OCI-LY7 (cell line): ENCODE data around the gene DPEP2. TPM values are rescaled to one million over a fixed set of nuclear protein-coding genes. Genes with fewer than 3 reads are reported as not detected.
"Not testable (repeated sequence)": the region's sequence is repeated elsewhere in the genome, so short reads cannot be mapped to it uniquely, and the experiment has no call there.

Experiments
- BruUV-seq: library from RNA; stranded (reverse); fragments of 400-500 nt; replicated peaks from 2 replicates; lab custom pipeline; 2021; lab: Mats Ljungman, UMichigan
- CTCF ChIA-PET: fragments of 300-600 bp; sonication (Branson Sonifier 250); formaldehyde crosslinking; loops from one replicate; lab custom pipeline; 2022; ENCODE audit warnings: antibody characterized with exemption; ENCODE audit not compliant: unreplicated experiment; lab: Charles Lee
- POLR2A ChIA-PET: fragments of 300-600 bp; sonication (Branson Sonifier 250); formaldehyde crosslinking; loops from one replicate; lab custom pipeline; 2022; ENCODE audit warnings: antibody characterized with exemption; lab: Charles Lee
- DNase-seq: peaks from one replicate; pipeline ENCODE4 v3.0.0-alpha.2; 2015; ENCODE audit warnings: low spot score
- H2AFZ ChIP-seq: fragments of 200-600 bp; sonication (generic), shearing (Covaris generic); 2 replicates; pipeline ENCODE4 v1.6.1; 2014; ENCODE audit warnings: mild to moderate bottlenecking, antibody characterized with exemption, low read length, moderate library complexity
- H3K27ac ChIP-seq: fragments of 200-600 bp; sonication (generic); 2 replicates; pipeline ENCODE4 v1.5.1; 2014; ENCODE audit warnings: mixed run types, low read depth, mild to moderate bottlenecking, moderate library complexity, low read length, inconsistent platforms; ENCODE audit not compliant: poor library complexity, severe bottlenecking
- H3K36me3 ChIP-seq: fragments of 200-600 bp; sonication (generic); 2 replicates; pipeline ENCODE4 v1.6.1; 2014; ENCODE audit warnings: mild to moderate bottlenecking, antibody characterized with exemption, low read length, moderate library complexity, mixed read lengths; ENCODE audit not compliant: insufficient read depth
- H3K4me1 ChIP-seq: fragments of 200-600 bp; sonication (generic); 2 replicates; pipeline ENCODE4 v1.5.1; 2014; ENCODE audit warnings: mild to moderate bottlenecking, low read length; ENCODE audit not compliant: insufficient read depth, poor library complexity, severe bottlenecking
- H3K4me2 ChIP-seq: fragments of 200-600 bp; sonication (generic); 2 replicates; pipeline ENCODE4 v1.6.1; 2014; ENCODE audit warnings: mild to moderate bottlenecking, low read length
- H3K4me3 ChIP-seq: fragments of 200-600 bp; sonication (generic); 2 replicates; pipeline ENCODE4 v1.5.1; 2014; ENCODE audit warnings: mild to moderate bottlenecking, low read depth, low read length; ENCODE audit not compliant: poor library complexity, severe bottlenecking
- H3K79me2 ChIP-seq: fragments of 200-600 bp; sonication (generic); 2 replicates; pipeline ENCODE4 v1.6.1; 2016; ENCODE audit warnings: low read depth, mild to moderate bottlenecking, low read length, moderate library complexity, mixed read lengths; ENCODE audit not compliant: insufficient read depth
- H3K9me2 ChIP-seq: fragments of 200-600 bp; sonication (generic); 2 replicates; pipeline ENCODE4 v1.6.1; 2016; ENCODE audit warnings: mild to moderate bottlenecking, low read length, mixed read lengths; ENCODE audit not compliant: insufficient read depth
- H3K9me3 ChIP-seq: fragments of 200-600 bp; sonication (generic); 2 replicates; pipeline ENCODE4 v1.6.1; 2014; ENCODE audit warnings: mild to moderate bottlenecking, mixed run types, low read length, mixed read lengths
- H4K20me1 ChIP-seq: fragments of 200-600 bp; sonication (generic); 2 replicates; pipeline ENCODE4 v1.6.1; 2014; ENCODE audit warnings: mild to moderate bottlenecking, antibody characterized with exemption, low read length, moderate library complexity, mixed read lengths; ENCODE audit not compliant: insufficient read depth
- EZH2phosphoT487 ChIP-seq: fragments of 200-600 bp; sonication (generic); IDR thresholded peaks from 2 replicates; pipeline ENCODE4 v1.6.1; 2018; ENCODE audit warnings: low read depth, borderline replicate concordance, mild to moderate bottlenecking, mixed run types, antibody characterized with exemption, low read length, moderate library complexity, mixed read lengths
- intact Hi-C: fragments of 100-400 bp; cut with micrococcal nuclease; formaldehyde crosslinking; loops from one replicate; pipeline ENCODE4 v1.10.0; 2022; ENCODE audit not compliant: unreplicated experiment
- total RNA-seq, 2 experiments: library from RNA; depleted of rRNA in 1 of 2; stranded (reverse); fragments of >200 nt in 1 of 2; shearing (Covaris generic) in 1 of 2; gene quantifications; 2 replicates each; pipeline ENCODE4 v1.2.3, GENCODE V29; 2014 to 2022
- TF ChIP-seq, protein P1 (sequence below): fragments of 200-600 bp; sonication (generic); conservative IDR thresholded peaks from 2 replicates; pipeline ENCODE4 v1.5.1; 2014; ENCODE audit warnings: mild to moderate bottlenecking, antibody characterized with exemption, low read length, moderate library complexity, mixed read lengths

DPEP2 gene
- total RNA-seq, 2 experiments from 2014 or later, result 0.22 to 0.23 TPM

DNA sequence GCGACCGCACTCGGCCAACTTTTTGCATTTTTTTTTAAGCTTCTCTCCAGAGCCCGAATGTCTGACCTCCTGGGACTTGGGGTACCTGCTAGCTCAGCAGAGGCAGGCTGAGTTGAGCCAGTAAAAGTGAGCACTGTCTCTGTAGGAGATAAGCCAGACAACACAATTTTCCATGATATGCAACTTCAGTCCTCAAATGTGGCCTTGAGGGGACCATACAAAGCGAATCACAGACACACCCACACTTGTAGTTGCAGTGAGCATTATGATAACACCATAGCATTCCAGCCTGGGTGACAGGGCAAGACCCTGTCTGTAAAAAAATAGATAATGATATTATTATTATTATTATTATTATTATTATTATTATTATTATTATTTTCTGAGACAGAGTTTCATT is 2.6 kb downstream of the DPEP2 start:
- H4K20me1 ChIP-seq, result no peaks in the 10 kb centered on the region
- no TSS peak for BruUV-seq
- no peaks in the 10 kb centered on the region for H3K9me2 ChIP-seq
- H3K9me3 ChIP-seq, result no peaks in the 10 kb centered on the region
- ChIA-PET CTCF (no interaction called here), POLR2A (interaction anchor here (0.7 kb wide), 1 partner anchor 73 kb away, joined by 3 read pairs; no protein-coding TSS in a partner anchor)
- H3K27ac ChIP-seq, result no peak overlapping the region
- H2AFZ ChIP-seq, result no peak overlapping the region
- no peak for DNase-seq
- H3K4me1 ChIP-seq, result peaks cover 35% of the 10 kb centered on the region
- no peak overlapping the region for H3K4me2 ChIP-seq
- intact Hi-C loops, result no loop called here
- no peaks in the 10 kb centered on the region for H3K79me2 ChIP-seq
- TF ChIP-seq, protein P1, sequence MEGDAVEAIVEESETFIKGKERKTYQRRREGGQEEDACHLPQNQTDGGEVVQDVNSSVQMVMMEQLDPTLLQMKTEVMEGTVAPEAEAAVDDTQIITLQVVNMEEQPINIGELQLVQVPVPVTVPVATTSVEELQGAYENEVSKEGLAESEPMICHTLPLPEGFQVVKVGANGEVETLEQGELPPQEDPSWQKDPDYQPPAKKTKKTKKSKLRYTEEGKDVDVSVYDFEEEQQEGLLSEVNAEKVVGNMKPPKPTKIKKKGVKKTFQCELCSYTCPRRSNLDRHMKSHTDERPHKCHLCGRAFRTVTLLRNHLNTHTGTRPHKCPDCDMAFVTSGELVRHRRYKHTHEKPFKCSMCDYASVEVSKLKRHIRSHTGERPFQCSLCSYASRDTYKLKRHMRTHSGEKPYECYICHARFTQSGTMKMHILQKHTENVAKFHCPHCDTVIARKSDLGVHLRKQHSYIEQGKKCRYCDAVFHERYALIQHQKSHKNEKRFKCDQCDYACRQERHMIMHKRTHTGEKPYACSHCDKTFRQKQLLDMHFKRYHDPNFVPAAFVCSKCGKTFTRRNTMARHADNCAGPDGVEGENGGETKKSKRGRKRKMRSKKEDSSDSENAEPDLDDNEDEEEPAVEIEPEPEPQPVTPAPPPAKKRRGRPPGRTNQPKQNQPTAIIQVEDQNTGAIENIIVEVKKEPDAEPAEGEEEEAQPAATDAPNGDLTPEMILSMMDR, result no peak
- TF ChIP-seq EZH2phosphoT487, result no peak
- H3K4me3 ChIP-seq, result no peak overlapping the region
- H3K36me3 ChIP-seq, result no peaks in the 10 kb centered on the region

DNA sequence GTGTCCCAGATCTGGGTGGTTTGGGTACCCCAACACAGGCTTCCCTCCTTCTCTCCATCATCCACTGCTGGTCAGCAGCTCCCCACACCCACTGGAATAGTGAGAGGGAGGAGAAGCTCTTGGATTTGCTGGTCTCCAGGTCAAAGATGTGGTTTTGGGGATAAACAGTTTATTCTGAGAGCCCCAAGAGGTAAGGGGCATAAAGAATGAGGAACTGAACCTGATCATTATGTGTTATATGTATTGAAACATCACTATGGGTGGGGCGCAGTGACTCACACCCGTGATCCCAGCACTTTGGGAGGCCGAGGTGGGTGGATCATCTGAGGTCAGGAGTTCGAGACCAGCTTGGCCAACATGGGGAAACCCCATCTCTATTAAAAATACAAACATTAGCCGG is 3.9 kb downstream of the DPEP2 start:
- Histone ChIP-seq H4K20me1 (no peaks in the 10 kb centered on the region), H2AFZ (no peak overlapping the region), H3K36me3 (no peaks in the 10 kb centered on the region), H3K79me2 (no peaks in the 10 kb centered on the region), H3K9me2 (no peaks in the 10 kb centered on the region), H3K9me3 (no peaks in the 10 kb centered on the region), H3K4me2 (no peak overlapping the region), H3K4me1 (peaks cover 31% of the 10 kb centered on the region), H3K4me3 (no peak overlapping the region), H3K27ac (no peak overlapping the region)
- intact Hi-C loops, result no loop called here
- BruUV-seq, result no TSS peak
- TF ChIP-seq, protein P1, result no peak
- no peak for TF ChIP-seq EZH2phosphoT487
- CTCF ChIA-PET, result no interaction called here
- POLR2A ChIA-PET, result interaction anchor here (0.7 kb wide), 1 partner anchor 315 kb away, joined by 3 read pairs; the partner anchor contains the start of genes PRMT7 and SLC7A6OS
- no peak for DNase-seq

DNA sequence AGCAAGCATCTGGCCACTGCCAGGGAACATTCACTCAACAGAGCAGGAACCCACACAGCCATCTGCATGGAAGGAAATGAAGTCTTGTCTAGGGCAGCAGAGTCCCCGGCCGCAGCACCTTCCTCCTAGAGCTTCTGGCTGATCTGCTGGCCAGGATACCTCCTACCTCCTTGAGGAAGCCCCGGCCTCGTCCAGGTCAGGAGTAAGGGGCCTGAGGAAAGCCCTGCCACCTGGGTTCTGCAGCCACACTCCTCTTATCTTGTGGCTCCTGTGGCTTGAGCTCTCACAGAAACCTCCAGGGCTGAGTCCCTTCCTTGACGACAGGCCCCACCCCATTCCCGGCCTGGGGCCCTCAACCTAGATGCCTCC is 5.3 kb downstream of the DPEP2 start:
- H3K9me2 ChIP-seq, H3K4me3 ChIP-seq, H3K79me2 ChIP-seq, H3K9me3 ChIP-seq, BruUV-seq, H3K36me3 ChIP-seq, H3K27ac ChIP-seq, H4K20me1 ChIP-seq, intact Hi-C loops, DNase-seq: not testable (repeated sequence)
- H3K4me1 ChIP-seq, result peaks cover 17% of the 10 kb centered on the region
- peak overlapping the region; percentile 87; the same call in 1 of the 2 replicates for H2AFZ ChIP-seq
- ChIA-PET CTCF (interaction anchor here (0.6 to 1.2 kb wide), 3 partner anchors 11 to 80 kb away, joined by 3 to 5 read pairs (median 3); no protein-coding TSS in a partner anchor), POLR2A (interaction anchor here (0.7 to 0.9 kb wide), 2 partner anchors 11 to 47 kb away, joined by 3 to 6 read pairs; no protein-coding TSS in a partner anchor)
- H3K4me2 ChIP-seq, result peak overlapping the region; percentile 64; the same call in 1 of the 2 replicates
